SU-DHL-6 (cell line): Measurements from ENCODE around the gene JKAMP.

Experiments used
- H2AFZ ChIP-seq: fragments of 200-600 bp; sonication (generic); 2 replicates; pipeline ENCODE4 v1.6.1; 2014; ENCODE audit warnings: low read depth, mild to moderate bottlenecking, moderate library complexity, mixed read lengths, antibody characterized with exemption, low read length; ENCODE audit not compliant: severe bottlenecking
- H3F3A ChIP-seq: fragments of 200-600 bp; shearing (Covaris generic); 2 replicates; pipeline ENCODE4 v1.6.0; 2016; ENCODE audit warnings: antibody characterized with exemption, mild to moderate bottlenecking; ENCODE audit not compliant: insufficient read depth
- H3K27ac ChIP-seq: fragments of 200-600 bp; sonication (generic); 2 replicates; pipeline ENCODE4 v1.5.1; 2016; ENCODE audit warnings: low read depth, mild to moderate bottlenecking, low read length, moderate library complexity, mixed read lengths
- H3K27me3 ChIP-seq: fragments of 200-600 bp; sonication (generic), shearing (Covaris generic); 2 replicates; pipeline ENCODE4 v1.6.0; 2014; ENCODE audit warnings: mild to moderate bottlenecking, low read length
- H3K36me3 ChIP-seq: fragments of 200-600 bp; sonication (generic); 2 replicates; pipeline ENCODE4 v1.6.1; 2014; ENCODE audit warnings: mild to moderate bottlenecking, low read length, mixed read lengths
- H3K4me2 ChIP-seq: fragments of 300-600, 200-600 bp; shearing (Covaris generic), sonication (generic); 2 replicates; pipeline ENCODE4 v1.6.0; 2014; ENCODE audit warnings: low read length, low read depth, mild to moderate bottlenecking; ENCODE audit not compliant: poor library complexity, severe bottlenecking
- H3K4me3 ChIP-seq: fragments of 200-600 bp; sonication (generic); 2 replicates; pipeline ENCODE4 v1.5.1; 2014; ENCODE audit warnings: antibody characterized with exemption, low read length, mild to moderate bottlenecking, mixed read lengths; ENCODE audit not compliant: insufficient read depth, poor library complexity, severe bottlenecking
- H3K79me2 ChIP-seq: fragments of 200-600 bp; sonication (generic); 2 replicates; pipeline ENCODE4 v1.6.1; 2014; ENCODE audit warnings: mild to moderate bottlenecking, low read length, moderate library complexity; ENCODE audit not compliant: insufficient read depth
- H3K9ac ChIP-seq: fragments of 200-600 bp; sonication (generic); 2 replicates; pipeline ENCODE4 v1.7.0; 2014; ENCODE audit warnings: mild to moderate bottlenecking, low read length
- H3K9me2 ChIP-seq: fragments of 200-600 bp; sonication (generic); replicated peaks from 2 replicates; pipeline ENCODE4 v1.6.1; 2014; ENCODE audit warnings: low read length; ENCODE audit not compliant: insufficient read depth
- H3K9me3 ChIP-seq: fragments of 200-600 bp; sonication (generic); 2 replicates; pipeline ENCODE4 v1.6.1; 2014; ENCODE audit warnings: low read length, mixed read lengths; ENCODE audit not compliant: insufficient read depth
- H4K20me1 ChIP-seq: fragments of 200-600 bp; sonication (generic); 2 replicates; pipeline ENCODE4 v1.6.1; 2014; ENCODE audit warnings: low read depth, mild to moderate bottlenecking, antibody characterized with exemption, low read length, moderate library complexity, mixed read lengths
- EZH2phosphoT487 ChIP-seq: fragments of 200-600 bp; sonication (generic), shearing (Covaris generic); conservative IDR thresholded peaks from 2 replicates; pipeline ENCODE4 v1.6.1; 2018; ENCODE audit warnings: mild to moderate bottlenecking, antibody characterized with exemption, low read length, moderate library complexity, mixed read lengths
- TF ChIP-seq, protein P1 (sequence below): fragments of 200-600 bp; sonication (generic); IDR thresholded peaks from one replicate; pipeline ENCODE4 v1.5.1; 2017; ENCODE audit warnings: antibody characterized with exemption, mild to moderate bottlenecking, low read length, moderate library complexity; ENCODE audit not compliant: insufficient read depth, poor library complexity, severe bottlenecking

Gene JKAMP

DNA sequence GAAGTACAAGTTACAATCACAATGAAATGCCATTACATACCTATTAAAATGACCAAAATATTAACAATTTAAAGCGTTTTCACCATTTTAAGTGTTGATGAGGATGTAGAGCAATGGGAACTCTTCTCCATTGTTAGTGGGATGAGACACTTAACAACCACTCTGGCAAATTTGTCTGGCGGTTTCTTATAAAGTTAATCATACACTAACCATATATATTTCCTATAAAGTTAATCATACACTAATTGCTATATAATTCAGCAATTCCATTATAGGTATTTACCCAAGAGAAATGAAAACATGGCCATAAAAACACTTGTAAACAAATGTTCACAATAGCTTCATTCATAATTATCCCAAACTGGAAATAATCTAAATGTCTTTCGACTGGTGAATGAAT, 35.9 kb downstream of the JKAMP start:
- Histone ChIP-seq H3K9me2 (no peaks in the 10 kb centered on the region), H3K4me3 (no peak overlapping the region), H3K4me2 (no peak overlapping the region), H3K36me3 (no peaks in the 10 kb centered on the region), H4K20me1 (no peaks in the 10 kb centered on the region), H3K79me2 (no peaks in the 10 kb centered on the region), H3K27me3 (no peaks in the 10 kb centered on the region), H3K27ac (no peak overlapping the region), H3K9ac (no peak overlapping the region), H3K9me3 (no peaks in the 10 kb centered on the region), H3F3A (no peaks in the 10 kb centered on the region), H2AFZ (no peak overlapping the region)
- TF ChIP-seq, protein P1, sequence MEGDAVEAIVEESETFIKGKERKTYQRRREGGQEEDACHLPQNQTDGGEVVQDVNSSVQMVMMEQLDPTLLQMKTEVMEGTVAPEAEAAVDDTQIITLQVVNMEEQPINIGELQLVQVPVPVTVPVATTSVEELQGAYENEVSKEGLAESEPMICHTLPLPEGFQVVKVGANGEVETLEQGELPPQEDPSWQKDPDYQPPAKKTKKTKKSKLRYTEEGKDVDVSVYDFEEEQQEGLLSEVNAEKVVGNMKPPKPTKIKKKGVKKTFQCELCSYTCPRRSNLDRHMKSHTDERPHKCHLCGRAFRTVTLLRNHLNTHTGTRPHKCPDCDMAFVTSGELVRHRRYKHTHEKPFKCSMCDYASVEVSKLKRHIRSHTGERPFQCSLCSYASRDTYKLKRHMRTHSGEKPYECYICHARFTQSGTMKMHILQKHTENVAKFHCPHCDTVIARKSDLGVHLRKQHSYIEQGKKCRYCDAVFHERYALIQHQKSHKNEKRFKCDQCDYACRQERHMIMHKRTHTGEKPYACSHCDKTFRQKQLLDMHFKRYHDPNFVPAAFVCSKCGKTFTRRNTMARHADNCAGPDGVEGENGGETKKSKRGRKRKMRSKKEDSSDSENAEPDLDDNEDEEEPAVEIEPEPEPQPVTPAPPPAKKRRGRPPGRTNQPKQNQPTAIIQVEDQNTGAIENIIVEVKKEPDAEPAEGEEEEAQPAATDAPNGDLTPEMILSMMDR, result no peak
- TF ChIP-seq EZH2phosphoT487, result no peak

DNA sequence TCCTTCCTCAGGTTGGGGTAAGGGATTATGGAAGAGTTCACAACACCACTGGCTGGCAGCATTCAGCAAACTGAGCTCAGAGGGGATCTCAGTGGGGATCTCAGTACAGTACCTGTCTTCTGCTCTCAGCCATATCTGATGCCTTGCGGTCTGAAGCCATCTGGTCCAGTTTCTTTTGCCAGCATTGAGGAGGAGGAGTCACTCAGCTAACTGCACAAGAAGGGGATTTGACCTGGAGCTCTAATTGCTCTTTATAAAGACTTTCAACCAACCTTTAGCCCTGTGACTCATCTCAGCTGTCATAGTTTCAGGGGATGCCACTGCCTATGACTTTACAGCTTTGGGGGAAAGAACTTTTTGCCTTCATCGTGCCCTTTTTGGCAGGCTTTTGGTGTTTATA, 44.9 kb downstream of the JKAMP start:
- H3F3A ChIP-seq, result no peaks in the 10 kb centered on the region
- H2AFZ ChIP-seq, result no peak overlapping the region
- TF ChIP-seq, protein P1, result no peak
- no peak for TF ChIP-seq EZH2phosphoT487
- H3K9me2 ChIP-seq, result no peaks in the 10 kb centered on the region
- H3K36me3 ChIP-seq, result no peaks in the 10 kb centered on the region
- peaks cover 10% of the 10 kb centered on the region; the same call in 1 of the 2 replicates for H3K9me3 ChIP-seq
- H3K27ac ChIP-seq, result no peak overlapping the region
- H3K4me3 ChIP-seq, result no peak overlapping the region
- H3K9ac ChIP-seq, result no peak overlapping the region
- no peaks in the 10 kb centered on the region for H3K79me2 ChIP-seq
- no peaks in the 10 kb centered on the region; the same call in 1 of the 2 replicates for H3K27me3 ChIP-seq
- H3K4me2 ChIP-seq, result no peak overlapping the region
- no peaks in the 10 kb centered on the region for H4K20me1 ChIP-seq

DNA sequence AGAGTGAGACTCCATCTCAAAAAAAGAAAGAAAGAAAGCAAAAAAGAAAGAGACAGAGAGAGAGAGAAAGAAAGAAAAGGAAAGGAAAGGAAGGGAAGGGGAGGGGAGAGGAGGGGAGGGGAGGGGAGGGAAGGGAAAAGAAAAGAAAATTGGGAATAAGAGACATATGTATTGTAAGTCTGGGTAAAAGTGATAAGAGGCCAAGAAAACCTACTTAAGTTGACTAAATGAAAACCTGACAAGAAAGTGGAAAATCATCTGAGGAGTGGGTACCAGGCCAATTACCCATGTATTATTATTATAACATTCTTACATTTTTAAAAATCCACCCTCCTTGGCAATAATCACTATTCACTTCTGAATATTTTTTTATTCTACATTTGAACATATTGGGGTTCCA, 46.0 kb downstream of the JKAMP start:
- no peaks in the 10 kb centered on the region for H3K79me2 ChIP-seq
- no peaks in the 10 kb centered on the region; the same call in 1 of the 2 replicates for H3K27me3 ChIP-seq

More for the DNA sequence above, 46.0 kb downstream of the JKAMP start:
- no peaks in the 10 kb centered on the region for H3K9me2 ChIP-seq
- no peak overlapping the region for H2AFZ ChIP-seq
- TF ChIP-seq, protein P1, result no peak
- no peak for TF ChIP-seq EZH2phosphoT487
- no peak overlapping the region for H3K27ac ChIP-seq
- H3K4me3 ChIP-seq, result no peak overlapping the region
- no peak overlapping the region for H3K9ac ChIP-seq
- H3K9me3 ChIP-seq, result peaks cover 10% of the 10 kb centered on the region; the same call in 1 of the 2 replicates
- H3F3A ChIP-seq, result no peaks in the 10 kb centered on the region
- H3K4me2 ChIP-seq, result no peak overlapping the region
- no peaks in the 10 kb centered on the region for H3K36me3 ChIP-seq
- no peaks in the 10 kb centered on the region for H4K20me1 ChIP-seq
